Stimulated activated CD8-positive, alpha-beta memory T cell treated with anti-CD3 and anti-CD28 coated beads, Interleukin-12 subunit alpha, Interleukin-12 subunit beta, amount 100 ng/mL, for 1 hour (primary cell): ENCODE data around the gene IGF2BP1.
"Not testable (repeated sequence)": the region's sequence is repeated elsewhere in the genome, so short reads cannot be mapped to it uniquely, and the experiment has no call there.

Experiments used
- DNase-seq: peaks from one replicate; pipeline ENCODE4 v3.0.0-alpha.2; 2020; ENCODE audit warnings: low read depth

IGF2BP1 gene

DNA sequence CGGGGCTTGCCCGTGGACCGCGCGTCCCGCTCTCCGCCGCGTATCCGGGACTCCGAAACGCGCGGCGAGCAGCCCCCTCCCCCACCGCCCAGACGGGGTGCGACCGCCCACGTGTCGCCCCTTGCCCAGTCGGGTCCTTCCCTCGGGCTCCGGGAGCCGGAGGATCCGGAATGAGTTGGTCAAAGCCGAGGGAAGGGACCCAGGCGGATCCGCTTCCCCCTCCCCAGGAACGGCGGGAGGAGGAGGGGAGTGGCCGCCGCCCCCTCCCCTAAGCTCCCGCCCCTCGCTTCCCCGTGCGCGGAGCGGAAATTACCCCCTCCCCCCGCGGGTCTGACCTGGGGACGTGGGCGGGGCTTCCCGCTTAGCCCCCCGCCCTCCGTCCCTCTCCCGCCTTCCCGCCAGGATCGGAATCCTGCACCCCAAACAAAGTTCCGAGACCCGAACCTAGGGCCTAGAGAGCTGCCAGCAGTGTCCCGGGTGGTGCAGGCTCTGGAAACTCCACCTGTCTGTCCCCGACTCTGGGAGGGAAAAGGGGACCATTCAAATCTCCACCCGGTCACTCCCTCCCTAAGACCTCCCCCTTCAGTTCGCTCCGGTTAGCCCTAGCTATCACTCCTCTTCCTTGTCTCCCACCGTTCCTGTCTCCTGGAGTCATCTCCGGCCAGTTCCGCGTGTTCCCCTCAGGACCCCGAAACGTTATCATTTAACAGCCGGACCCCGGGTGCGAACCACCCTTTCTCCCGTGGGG, 1.0 kb upstream of the IGF2BP1 start:
- DNase-seq = no peak

DNA sequence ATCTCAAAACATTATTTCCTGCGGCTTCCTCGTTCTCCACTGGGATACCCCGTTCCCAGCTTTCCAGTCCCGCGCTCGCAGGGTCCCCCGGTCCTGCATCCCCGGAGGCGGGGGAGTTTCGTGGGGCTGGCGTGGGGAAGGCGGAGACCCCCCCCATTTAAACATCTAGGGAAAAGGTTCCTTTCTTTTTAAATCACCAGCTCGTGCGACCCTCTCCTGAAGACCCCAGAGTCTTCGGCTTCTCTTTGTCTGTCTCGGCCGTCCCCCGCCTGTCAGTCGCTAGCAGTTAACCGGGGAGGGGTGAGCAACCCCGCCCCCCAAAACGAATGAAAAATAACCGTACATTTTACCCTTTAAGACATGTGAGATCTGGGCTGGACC, 473 bp upstream of the IGF2BP1 start:
- no peak for DNase-seq

DNA sequence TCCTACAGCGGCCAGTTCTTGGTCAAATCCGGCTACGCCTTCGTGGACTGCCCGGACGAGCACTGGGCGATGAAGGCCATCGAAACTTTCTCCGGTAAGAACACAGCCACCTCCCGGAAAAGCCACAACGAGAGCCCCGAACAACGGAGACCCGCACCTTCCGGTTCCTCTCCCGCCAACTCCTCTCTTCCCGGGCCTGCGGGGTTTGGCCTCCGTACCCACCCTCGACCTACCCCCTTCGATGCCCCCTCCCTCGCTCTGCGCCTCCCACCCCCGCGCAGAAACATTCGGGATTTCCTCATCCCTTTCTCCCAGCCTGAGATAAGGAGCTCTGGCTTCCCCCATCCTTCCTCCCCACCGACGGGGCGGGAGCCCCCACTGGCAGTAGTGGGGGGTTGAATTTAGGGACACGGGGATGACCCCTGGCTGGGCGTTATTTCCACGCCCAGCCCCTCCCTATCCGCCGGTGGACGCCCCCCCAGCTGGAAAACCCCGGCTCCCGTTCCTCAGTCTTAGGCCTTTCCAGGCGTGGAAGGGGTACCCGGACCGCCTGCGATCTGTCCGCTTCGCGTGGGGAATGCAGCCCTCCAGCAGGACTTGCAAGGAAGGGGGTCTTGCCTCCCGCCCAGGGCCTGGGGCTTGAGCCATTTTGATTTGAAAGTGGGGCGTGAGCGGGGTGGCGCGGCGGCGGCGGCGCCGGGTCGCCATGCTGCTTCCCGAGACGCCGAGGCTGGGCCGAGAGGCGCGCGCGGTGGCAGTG, 822 bp downstream of the IGF2BP1 start:
- DNase-seq = no peak

DNA sequence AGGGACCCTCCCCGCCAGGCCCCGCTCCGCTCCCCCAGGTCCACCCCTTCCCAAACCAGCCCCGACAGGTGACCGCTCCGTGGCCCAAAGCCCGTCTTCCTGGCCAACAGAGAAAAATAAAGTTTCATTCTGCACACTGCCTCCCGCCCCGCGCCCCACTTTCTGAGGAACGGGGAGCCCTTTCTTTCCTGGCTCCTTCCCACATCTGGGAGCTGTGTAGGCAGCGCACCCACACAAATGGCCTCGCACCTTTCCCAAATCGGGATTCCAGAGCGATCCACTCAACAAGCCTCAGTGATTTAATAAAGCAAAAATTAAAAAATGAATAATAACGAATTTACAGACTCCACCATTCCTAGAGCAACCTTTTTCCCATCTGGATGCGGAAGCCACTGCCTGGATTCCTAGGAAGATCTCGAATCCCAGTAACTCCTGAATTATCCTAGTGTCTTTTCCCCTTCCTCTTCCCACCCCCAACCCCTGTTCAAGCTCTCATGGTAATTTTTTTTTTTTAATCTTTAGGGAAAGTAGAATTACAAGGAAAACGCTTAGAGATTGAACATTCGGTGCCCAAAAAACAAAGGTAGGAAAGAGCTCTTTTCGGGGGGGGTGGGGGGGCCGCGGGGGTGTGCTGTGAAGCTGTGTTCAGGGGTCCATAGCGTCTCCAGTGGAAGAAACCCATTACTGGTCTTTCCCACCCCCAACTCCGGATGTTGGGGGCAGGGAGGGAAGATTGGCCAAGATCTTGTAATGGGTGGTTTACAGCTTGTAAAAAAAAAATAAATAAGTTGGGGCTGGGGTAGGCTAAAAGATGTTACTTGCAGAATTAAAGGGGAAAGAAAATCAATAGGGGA, 1.6 kb downstream of the IGF2BP1 start:
- no peak for DNase-seq

DNA sequence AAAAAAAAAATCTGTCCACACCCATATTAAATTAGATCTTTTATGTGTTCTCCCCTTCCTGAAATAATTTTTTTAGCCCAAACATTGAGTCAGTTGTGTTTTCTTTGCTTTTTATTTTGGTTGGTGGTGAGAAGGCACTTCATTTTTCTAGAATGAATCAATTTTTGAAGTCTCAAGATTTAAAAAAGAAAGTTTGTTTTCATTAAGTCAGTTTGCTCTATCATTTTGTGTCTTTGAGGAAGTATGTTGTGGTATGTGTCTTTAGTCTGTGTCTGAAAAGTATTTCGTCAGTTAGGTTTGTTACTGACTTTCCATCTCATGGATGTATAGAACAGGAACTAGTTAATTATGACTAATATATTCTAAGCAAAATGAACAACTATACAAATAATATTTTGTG, 3.8 kb downstream of the IGF2BP1 start:
- no peak for DNase-seq

- DNase-seq = no peak
Observed at GRCh38 chr17:49001671-49002070, 4.5 kb downstream of the IGF2BP1 start.

- no peak for DNase-seq
Observed at GRCh38 chr17:49002331-49002730, 5.1 kb downstream of the IGF2BP1 start.

- no peak for DNase-seq
Observed at GRCh38 chr17:49002766-49003165, 5.6 kb downstream of the IGF2BP1 start.

GRCh38 chr17:49003557-49004511, 6.6 kb downstream of the IGF2BP1 start:
- DNase-seq = no peak

GRCh38 chr17:49005140-49005539, 8.0 kb downstream of the IGF2BP1 start:
- DNase-seq = no peak

- not testable (repeated sequence) for DNase-seq
Observed at GRCh38 chr17:49008908-49009307, 11.7 kb downstream of the IGF2BP1 start.

GRCh38 chr17:49012769-49013255, 15.6 kb downstream of the IGF2BP1 start:
- no peak for DNase-seq

- DNase-seq = no peak
Observed at GRCh38 chr17:49013311-49014213, 16.4 kb downstream of the IGF2BP1 start.

- DNase-seq = no peak
Observed at GRCh38 chr17:49015179-49015923, 18.2 kb downstream of the IGF2BP1 start.

DNA sequence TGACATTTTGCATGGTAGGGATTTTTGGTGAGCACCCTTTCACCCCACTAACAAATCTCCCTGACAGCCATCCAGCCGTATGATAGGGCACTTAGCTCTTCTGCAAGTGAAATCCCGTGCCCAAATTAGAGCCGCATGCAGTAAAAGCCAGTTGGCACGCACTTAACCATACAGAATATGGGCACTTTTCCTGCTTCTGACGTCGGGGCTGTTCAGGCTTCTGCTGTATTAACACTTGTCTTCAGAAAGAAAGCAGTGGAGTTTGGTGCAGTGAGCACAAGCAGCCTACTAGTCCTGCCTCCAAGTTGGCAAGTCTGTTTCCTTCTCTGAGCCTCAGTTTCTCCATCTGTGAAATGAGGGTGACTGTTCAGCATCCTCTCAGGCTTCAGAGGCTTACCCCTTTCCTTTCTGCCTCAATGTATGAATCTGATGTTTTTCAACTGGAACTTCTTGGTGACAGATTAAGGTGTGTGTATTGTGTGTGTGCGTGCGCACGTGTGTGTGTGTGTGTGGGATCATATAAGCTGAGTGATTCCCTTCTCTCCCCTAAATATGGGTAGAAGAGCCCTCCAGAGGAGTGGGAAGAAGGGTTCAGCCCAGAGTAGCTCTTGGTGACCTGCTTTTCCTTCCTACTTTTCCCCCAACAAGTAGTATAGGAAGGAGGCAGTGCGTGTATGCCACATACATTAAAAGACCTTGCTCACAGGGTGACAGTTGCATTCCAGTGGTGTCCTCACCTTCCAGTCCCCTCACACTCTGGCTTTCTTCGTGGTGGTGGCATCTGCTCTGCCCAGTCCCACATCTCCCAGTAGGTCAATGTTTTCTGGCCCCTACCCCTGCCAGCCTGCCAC, 19.0 kb downstream of the IGF2BP1 start:
- no peak for DNase-seq

- DNase-seq = no peak
Observed at GRCh38 chr17:49016775-49017463, 19.7 kb downstream of the IGF2BP1 start.

DNA sequence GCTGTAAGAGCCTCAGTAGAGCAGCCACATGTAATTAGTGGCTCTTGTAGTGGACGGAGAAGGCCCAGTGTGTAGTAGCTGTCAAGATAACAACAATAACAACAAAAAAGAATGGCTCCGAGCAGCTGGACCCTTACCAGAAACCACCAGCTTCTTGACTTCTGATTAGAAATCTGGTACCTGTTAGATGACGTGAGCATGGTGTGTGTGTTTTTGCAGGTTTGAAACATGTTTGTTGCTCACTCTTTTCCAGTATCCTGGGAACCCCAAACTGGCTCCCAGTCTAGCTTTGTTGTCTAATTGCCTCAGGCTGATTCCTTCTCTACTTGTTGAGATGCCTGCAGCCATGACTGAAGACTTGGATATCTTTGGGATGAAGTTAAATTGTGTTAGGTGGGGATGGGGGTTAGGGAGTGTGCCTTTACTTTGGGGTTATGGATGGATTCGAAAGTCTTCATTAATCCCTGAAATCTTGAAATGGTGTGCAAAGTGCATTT, 21.0 kb downstream of the IGF2BP1 start:
- no peak for DNase-seq

DNA sequence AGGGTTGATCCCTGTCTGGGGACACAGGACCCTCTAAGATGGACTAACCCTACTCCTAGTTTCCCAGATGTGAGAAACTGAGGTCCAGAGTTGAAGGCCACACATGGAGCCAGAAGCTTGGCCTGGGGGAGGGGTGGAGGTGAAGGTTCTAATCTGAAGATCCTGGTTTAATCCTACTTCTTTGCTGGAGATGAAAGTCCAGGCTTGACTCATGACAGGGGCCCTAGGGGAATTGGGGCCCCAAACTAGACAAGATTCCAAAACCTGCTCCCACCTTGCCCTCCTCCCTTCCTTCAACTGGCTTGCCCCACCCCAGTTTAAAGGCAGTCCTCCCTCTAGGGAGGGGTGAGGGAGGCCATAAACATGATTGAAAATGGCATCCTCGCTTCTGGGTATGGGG, 21.6 kb downstream of the IGF2BP1 start:
- DNase-seq = no peak
